HG03135 (cell line): ENCODE results near the gene STARD3.
A peak's percentile ranks its signal among the peaks of the same experiment; 100 is the strongest.
"Not testable (repeated sequence)": the region's sequence is repeated elsewhere in the genome, so short reads cannot be mapped to it uniquely, and the experiment has no call there.

ENCODE experiments used
- ATAC-seq: cut with Tn5 transposase; IDR thresholded peaks from one replicate; pipeline ENCODE4 v1.9.1; 2021; ENCODE audit warnings: mild to moderate bottlenecking, moderate library complexity; ENCODE audit not compliant: unreplicated experiment

STARD3 gene

DNA sequence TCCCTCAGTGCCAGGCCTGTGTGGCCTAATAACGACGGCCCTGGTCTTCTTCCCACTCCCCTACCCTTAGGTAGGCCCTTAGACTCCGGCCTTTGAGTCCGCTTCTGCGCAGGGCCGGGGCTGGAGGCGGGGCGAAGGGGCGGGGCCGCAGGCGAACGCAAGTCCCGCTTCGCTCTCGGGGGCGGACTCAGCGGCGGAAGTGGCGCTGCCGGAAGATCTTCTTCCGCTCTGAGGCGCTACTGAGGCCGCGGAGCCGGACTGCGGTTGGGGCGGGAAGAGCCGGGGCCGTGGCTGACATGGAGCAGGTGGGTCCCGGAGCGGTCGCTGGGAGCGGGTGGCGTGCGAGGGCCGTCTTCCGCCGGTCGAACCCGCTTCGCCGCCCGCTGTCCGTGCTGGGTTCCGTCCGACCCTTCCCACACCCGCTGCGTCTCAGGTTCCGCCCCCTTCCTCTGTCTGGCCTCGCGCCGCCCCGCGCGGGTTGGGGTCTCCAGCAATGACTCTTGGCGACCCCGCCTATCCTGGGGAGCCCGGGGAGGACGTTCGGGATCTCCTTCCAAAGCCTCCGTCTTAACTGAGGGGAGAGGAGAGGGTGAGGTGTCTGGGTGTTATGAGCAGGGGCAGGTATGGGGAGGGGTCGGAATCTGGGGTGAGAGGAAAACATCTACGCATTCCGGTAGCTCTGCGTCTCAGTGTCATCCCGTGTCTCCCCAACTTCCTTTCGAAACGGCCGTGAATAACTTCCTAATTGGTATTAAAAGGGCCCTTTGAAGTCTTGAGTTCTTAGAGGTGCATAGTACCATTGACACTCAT lies at the start of gene STARD3:
Gene STARD3, plus strand, starts transcription at position 218 of the 810 bp plus-strand sequence. CDS start 16,388 bp downstream, outside the sequence.
- ATAC-seq = peak; percentile 78

- ATAC-seq = not testable (repeated sequence)
Measured at GRCh38 chr17:39590180-39590579, 46.8 kb upstream of the STARD3 start.

- ATAC-seq = no peak
Measured at GRCh38 chr17:39591958-39592954, 44.7 kb upstream of the STARD3 start.

DNA sequence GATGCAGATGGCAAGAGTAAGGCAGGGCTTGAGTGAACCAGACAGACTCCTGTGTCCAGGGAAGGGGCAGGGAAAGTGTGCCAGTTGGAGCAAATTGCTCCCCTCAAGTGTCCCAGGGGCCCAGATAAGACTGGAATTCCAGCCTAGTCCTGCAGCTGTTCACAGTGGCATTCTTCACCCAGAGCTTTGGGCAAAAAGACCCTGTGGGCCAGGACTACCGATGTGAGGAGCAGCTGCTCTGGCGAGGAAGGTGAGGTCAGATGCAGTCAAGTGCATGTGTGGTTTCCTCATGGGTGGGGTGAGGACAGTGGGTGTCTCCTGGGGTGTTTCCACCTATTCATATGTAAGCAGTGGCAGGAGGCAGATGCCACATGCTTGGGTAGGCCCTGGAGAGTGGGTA lies 43.6 kb upstream of the STARD3 start:
- ATAC-seq = no peak

GRCh38 chr17:39595294-39595693 lies 41.6 kb upstream of the STARD3 start:
- ATAC-seq = no peak

DNA sequence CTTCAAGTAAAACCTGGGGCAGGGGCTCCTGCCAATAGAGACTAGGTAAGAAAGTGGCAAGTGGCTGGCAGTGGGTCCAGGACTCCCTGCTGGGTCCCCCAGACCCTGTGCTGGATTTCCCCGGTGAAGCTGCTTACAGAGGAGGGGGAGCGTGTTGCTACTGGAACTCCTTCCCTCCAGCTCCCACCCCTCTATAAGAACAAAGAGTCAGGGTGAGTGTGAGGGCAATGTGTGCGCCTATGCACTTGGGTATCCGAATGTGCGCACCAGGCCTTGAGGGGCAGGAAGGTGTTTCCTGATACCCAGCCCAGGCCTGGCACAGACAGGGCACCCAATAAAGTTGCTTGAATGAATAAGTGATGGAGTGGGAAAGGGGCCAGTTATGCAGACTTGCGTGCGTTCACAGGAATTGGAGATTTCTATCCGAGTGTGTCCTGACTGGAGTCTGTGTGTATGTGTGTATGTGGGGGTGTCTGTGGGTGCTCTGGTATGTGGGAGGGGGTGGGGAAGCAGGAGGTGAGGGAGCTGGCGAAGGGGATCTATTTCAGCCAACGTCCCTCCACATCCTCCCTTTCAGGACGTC lies 40.9 kb upstream of the STARD3 start:
- no peak for ATAC-seq

DNA sequence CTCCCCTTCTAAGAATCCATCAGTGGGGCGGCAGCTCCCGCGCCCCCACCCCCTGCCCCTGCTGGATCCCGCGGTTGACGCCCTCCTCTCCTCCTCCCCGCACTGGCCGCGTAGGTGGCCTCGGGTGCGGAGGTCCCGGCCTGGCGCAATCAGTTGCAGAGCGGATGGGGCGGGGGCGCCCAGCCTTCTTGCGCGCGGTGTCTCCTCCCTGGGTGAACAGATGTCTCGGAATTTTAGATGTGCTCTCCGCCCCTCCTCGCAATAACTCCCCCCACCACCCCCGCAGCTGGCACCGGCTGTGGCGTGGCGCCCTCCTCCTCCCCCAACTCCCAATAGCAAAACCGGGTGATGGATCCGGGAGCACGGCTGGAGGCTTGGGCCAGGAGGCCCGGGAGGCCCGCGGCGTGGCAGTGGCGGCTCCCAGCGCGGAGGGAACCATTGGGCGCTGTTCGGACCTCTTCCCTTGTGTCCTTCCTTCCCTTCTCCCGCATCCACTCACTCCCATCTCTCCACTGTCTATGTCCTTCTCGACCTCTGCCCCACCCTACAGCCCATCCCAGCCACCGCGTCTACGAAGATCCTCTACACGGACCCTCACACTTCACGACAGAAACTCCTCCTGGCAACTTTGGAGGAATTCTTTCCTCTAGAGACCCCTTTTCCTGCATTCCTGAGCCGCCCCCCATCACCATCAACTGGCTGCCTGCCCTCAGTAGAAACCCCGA lies 40.2 kb upstream of the STARD3 start:
- no peak for ATAC-seq

- ATAC-seq = no peak
Measured at GRCh38 chr17:39597372-39598046, 39.4 kb upstream of the STARD3 start.

- no peak for ATAC-seq
Measured at GRCh38 chr17:39598047-39598481, 38.9 kb upstream of the STARD3 start.

DNA sequence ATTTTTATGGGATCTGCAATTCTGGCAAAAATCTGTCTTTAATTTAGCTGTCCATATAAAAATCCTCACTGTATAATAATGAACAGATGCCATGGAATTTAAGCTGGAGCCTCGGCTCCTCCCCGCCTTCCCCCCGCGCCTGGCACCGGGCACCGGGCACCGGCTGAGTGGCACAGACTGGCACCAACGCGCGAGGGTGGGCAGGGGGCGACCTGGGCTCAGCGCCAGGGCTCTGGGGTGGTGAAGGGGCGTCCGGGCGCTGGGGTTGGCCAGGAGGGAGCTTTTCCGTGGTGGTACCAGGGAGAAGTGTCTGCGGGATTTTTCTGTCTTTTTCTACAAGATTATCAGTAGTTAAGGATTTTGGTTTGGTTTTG lies 38.3 kb upstream of the STARD3 start:
- ATAC-seq = no peak

GRCh38 chr17:39599004-39599664 lies 37.8 kb upstream of the STARD3 start:
- ATAC-seq = no peak

- ATAC-seq = no peak
Measured at GRCh38 chr17:39599665-39600231, 37.2 kb upstream of the STARD3 start.

- no peak for ATAC-seq
Measured at GRCh38 chr17:39600288-39600996, 36.5 kb upstream of the STARD3 start.

DNA sequence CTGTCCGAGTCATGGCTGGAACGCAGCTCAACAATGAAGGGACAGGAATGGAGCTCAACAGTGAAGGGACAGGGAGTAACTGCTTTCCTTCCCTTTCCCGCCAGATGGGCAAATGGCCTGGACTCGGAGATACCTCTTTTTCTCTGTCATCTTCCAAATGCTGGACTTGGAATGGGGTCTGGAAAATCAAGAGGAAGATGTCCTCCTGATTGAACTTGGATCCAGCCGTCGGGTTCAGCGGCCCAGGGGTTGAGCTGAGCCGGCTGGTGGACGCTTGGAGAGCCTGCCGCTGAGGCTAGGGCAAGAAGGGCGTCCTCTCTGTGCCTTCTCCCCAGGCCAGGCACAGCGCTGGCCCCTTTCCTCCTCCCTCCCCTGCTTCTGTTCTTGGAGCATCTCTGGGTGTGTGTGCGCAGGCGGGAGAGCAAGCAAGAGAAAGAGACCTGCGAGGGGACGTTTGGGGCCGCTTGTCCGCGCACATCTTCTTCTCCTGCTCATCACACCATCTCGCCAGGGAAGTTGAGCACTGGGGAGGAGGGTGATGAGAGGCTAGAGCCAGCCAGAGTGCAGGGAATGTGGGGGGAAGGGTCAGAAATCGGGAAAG lies 35.8 kb upstream of the STARD3 start:
- no peak for ATAC-seq

DNA sequence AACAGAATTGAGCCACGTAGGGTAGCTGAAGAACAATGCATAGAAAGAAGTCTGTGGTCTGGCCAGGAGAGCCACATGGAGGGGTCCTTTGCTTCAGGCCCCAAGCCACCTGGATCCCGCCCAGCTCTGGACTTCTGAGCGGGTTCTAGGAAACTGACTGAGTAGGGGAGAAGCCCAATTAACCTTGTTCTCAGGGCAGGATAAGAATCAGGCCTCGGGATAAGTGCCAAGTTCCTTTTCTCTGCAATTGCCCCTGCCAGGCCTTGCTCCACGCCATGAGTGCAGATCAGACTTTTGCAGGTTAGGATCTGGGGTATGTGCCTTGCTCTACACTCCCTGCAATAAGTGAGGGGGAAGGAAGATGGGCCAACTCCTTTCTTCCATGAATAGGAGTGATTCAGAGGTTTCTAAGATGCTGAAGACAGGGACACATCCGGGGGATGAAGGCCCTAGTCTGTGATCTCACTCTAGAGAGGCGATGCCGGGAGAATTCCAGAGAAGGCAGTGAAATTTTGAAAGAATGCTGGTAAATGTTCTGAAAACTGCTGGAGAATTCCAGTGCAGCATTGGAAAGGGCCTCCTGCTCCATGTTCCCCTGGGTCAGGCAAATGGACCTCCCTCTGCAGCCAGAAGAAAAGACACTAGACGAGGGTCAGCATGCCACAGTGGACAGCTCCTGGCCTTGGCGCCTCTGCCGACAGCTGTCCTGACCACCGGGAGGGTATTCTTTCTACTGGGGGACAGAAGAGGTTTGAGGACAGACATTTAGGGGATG lies 35.0 kb upstream of the STARD3 start:
- no peak for ATAC-seq

GRCh38 chr17:39602533-39603303 lies 34.2 kb upstream of the STARD3 start:
- no peak for ATAC-seq
